HepG2 (cell line): ENCODE measurements around the gene CCL23. TPM values are rescaled to one million over a fixed set of nuclear protein-coding genes. Genes with fewer than 3 reads are reported as not detected.

ENCODE experiments used
- ATAC-seq: fragments of 200-7000 bp; cut with Tn5 transposase; 3 replicates; pipeline ENCODE4 v1.9.1; 2020; ENCODE audit warnings: mild to moderate bottlenecking, moderate library complexity
- BruUV-seq: library from RNA; stranded (reverse); fragments of 400-500 nt; replicated peaks from 2 replicates; lab custom pipeline; 2021; lab: Mats Ljungman, UMichigan
- CTCF ChIA-PET: fragments of 300-600 bp; formaldehyde crosslinking; extraction: SDS; loops from one replicate; lab custom pipeline; 2021; ENCODE audit warnings: low total read pairs, inconsistent platforms, low intra/inter-chr PET ratio; lab: Yijun Ruan, JAX
- POLR2A ChIA-PET: fragments of 350-600 bp; sonication (Branson Sonifier 250); formaldehyde crosslinking; loops from one replicate; lab custom pipeline; 2020; ENCODE audit warnings: antibody characterized with exemption, inconsistent platforms; lab: Yijun Ruan, JAX
- DNase-seq: peaks from one replicate; pipeline ENCODE4 v3.0.0-alpha.2; 2015; ENCODE audit warnings: low spot score
- FAIRE-seq: peaks from 3 replicates; lab custom pipeline; 2011; peaks lifted over from hg19 to GRCh38; lab: Jason Lieb, UNC
- H2AFZ ChIP-seq: one replicate; pipeline ENCODE4 v1.6.1; 2011; ENCODE audit warnings: low read length, inconsistent platforms
- H3K27ac ChIP-seq: fragments of 300-600 bp; 3 replicates; pipeline ENCODE4 v1.8.0; 2011; ENCODE audit warnings: mixed run types, mild to moderate bottlenecking, mixed read lengths, low read length, inconsistent platforms; ENCODE audit not compliant: insufficient read depth; ENCODE audit errors: extremely low read length
- H3K27me3 ChIP-seq, 2 experiments: fragments of 200-600 bp in 1 of 2; 2 replicates in 1 of 2; 3 replicates in 1 of 2; pipeline versions ENCODE4 v1.6.0 to v1.8.0; 2011; ENCODE audit warnings: low read length in 2 of 2, mild to moderate bottlenecking in 2 of 2, moderate library complexity in 2 of 2, inconsistent platforms in 1 of 2; ENCODE audit not compliant: insufficient read depth in 2 of 2, control insufficient read depth in 1 of 2
- H3K36me3 ChIP-seq, 2 experiments: fragments of 200-600 bp in 1 of 2; replicated peaks in 1 of 2; 2 replicates in 1 of 2; 3 replicates in 1 of 2; pipeline versions ENCODE4 v1.5.1 to v1.8.0; 2011; ENCODE audit warnings: low read length in 2 of 2, inconsistent platforms in 1 of 2; ENCODE audit not compliant: insufficient read depth in 2 of 2, control insufficient read depth in 1 of 2
- H3K4me1 ChIP-seq: 2 replicates; pipeline ENCODE4 v1.5.1; 2012; ENCODE audit warnings: low read length, inconsistent platforms; ENCODE audit not compliant: insufficient read depth
- H3K4me2 ChIP-seq: 2 replicates; pipeline ENCODE4 v1.6.0; 2011; ENCODE audit warnings: low read depth, low read length, inconsistent platforms
- H3K4me3 ChIP-seq, 3 experiments: fragments of 200-600 bp in 1 of 3; sonication (generic), shearing (Covaris generic) in 1 of 3; replicated peaks in 1 of 3; 2 replicates each; pipeline ENCODE4 v1.5.1; 2011 to 2016; ENCODE audit warnings: low read length in 3 of 3, inconsistent platforms in 2 of 3, low read depth in 2 of 3, mild to moderate bottlenecking in 2 of 3, control low read depth in 1 of 3, mixed read lengths in 1 of 3; ENCODE audit not compliant: insufficient read depth in 1 of 3
- H3K79me2 ChIP-seq: one replicate; pipeline ENCODE4 v1.6.1; 2011; ENCODE audit warnings: low read length, inconsistent platforms; ENCODE audit not compliant: insufficient read depth
- H3K9ac ChIP-seq: 2 replicates; pipeline ENCODE4 v1.6.0; 2011; ENCODE audit warnings: mild to moderate bottlenecking, low read depth, low read length, inconsistent platforms; ENCODE audit not compliant: insufficient read depth
- H3K9me3 ChIP-seq: 2 replicates; pipeline ENCODE4 v1.5.1; 2012; ENCODE audit warnings: mild to moderate bottlenecking, low read length
- H4K20me1 ChIP-seq: 2 replicates; pipeline ENCODE4 v1.6.0; 2011; ENCODE audit warnings: inconsistent platforms, mild to moderate bottlenecking, low read length, moderate library complexity; ENCODE audit not compliant: insufficient read depth
- CBX1 ChIP-seq: IDR thresholded peaks from one replicate; pipeline ENCODE4 v1.6.1; 2016; ENCODE audit warnings: antibody characterized with exemption, low read depth
- HNF4G ChIP-seq, 2 experiments: sonication (generic) in 1 of 2; formaldehyde crosslinking in 1 of 2; IDR thresholded peaks; 2 replicates each; pipeline versions ENCODE4 v1.4.0 to v1.6.1; 2011 to 2020; ENCODE audit warnings: borderline replicate concordance in 2 of 2, low read depth in 2 of 2, mild to moderate bottlenecking in 2 of 2, low read length in 1 of 2, missing genetic modification reagents in 1 of 2, moderate library complexity in 1 of 2
- HNRNPK ChIP-seq: fragments of 200-400 bp; formaldehyde crosslinking; IDR thresholded peaks from 2 replicates; pipeline ENCODE4 v1.6.1; 2018; ENCODE audit warnings: low read length, low read depth, moderate library complexity, mild to moderate bottlenecking; ENCODE audit not compliant: poor library complexity, severe bottlenecking
- MTF1 ChIP-seq: sonication (generic); formaldehyde crosslinking; IDR thresholded peaks from 2 replicates; pipeline ENCODE4 v1.5.0; 2020; ENCODE audit warnings: missing genetic modification reagents
- NPAS2 ChIP-seq: sonication (generic); formaldehyde crosslinking; IDR thresholded peaks from 2 replicates; pipeline ENCODE4 v1.8.0; 2022; ENCODE audit warnings: mild to moderate bottlenecking, missing genetic modification reagents, borderline replicate concordance
- ZNF431 ChIP-seq: sonication (generic); formaldehyde crosslinking; IDR thresholded peaks from 2 replicates; pipeline ENCODE4 v1.9.0; 2022; ENCODE audit warnings: missing genetic modification reagents, low read depth, mild to moderate bottlenecking, borderline replicate concordance
- ZNF501 ChIP-seq: sonication (generic); formaldehyde crosslinking; IDR thresholded peaks from 2 replicates; pipeline ENCODE4 v1.5.1; 2020; ENCODE audit warnings: mild to moderate bottlenecking, moderate library complexity, missing genetic modification reagents
- WGBS: methylation state at CpG from one replicate; pipeline ENCODE4 v1.1.6; 2017; ENCODE audit warnings: low lambda C conversion rate; 5-methylcytosine and 5-hydroxymethylcytosine counted together
- in situ Hi-C: cut with HindIII; loops from 2 replicates; pipeline ENCODE4 v1.10.0; 2017; ENCODE audit warnings: low pct_unique_long_range_greater_than_20kb; ENCODE audit not compliant: extremely low pct_ligation_motif_present
- intact Hi-C: fragments of 100-400 bp; cut with micrococcal nuclease; formaldehyde crosslinking; loops from one replicate; pipeline ENCODE4 v1.10.0; 2022; ENCODE audit not compliant: unreplicated experiment
- polyA plus RNA-seq, 8 experiments: library from polyadenylated mRNA; depleted of rRNA in 3 of 8; stranded (reverse) in 7 of 8; unstranded in 1 of 8; fragments of >200 nt; fragmentation: Illumina TruSeq in 4 of 8; extraction: Trizol in 4 of 8; gene quantifications; 2 replicates each; pipeline versions ENCODE4 v1.2.1 to v1.2.3, GENCODE V29; 2011 to 2016; ENCODE audit warnings: low read depth in 4 of 8, missing spikeins in 1 of 8, mixed read lengths in 1 of 8; ENCODE audit not compliant: insufficient read depth in 1 of 8
- total RNA-seq, 5 experiments: library from RNA; depleted of rRNA; stranded (reverse); fragments of >200 nt; fragmentation: Illumina TruSeq; extraction: Trizol; gene quantifications; 2 replicates each; pipeline ENCODE4 v1.2.3, GENCODE V29; 2016; ENCODE audit warnings: low read depth in 1 of 5
- TF ChIP-seq, protein P1 (sequence below): conservative IDR thresholded peaks from 2 replicates; pipeline ENCODE4 v1.6.1; 2018; ENCODE audit warnings: missing genetic modification reagents

CCL23 gene
- total and polyA plus RNA-seq, 2 of the 13 experiments (the other 11 are each of a cell fraction or from before 2014, with no cell fraction given) = not detected

DNA sequence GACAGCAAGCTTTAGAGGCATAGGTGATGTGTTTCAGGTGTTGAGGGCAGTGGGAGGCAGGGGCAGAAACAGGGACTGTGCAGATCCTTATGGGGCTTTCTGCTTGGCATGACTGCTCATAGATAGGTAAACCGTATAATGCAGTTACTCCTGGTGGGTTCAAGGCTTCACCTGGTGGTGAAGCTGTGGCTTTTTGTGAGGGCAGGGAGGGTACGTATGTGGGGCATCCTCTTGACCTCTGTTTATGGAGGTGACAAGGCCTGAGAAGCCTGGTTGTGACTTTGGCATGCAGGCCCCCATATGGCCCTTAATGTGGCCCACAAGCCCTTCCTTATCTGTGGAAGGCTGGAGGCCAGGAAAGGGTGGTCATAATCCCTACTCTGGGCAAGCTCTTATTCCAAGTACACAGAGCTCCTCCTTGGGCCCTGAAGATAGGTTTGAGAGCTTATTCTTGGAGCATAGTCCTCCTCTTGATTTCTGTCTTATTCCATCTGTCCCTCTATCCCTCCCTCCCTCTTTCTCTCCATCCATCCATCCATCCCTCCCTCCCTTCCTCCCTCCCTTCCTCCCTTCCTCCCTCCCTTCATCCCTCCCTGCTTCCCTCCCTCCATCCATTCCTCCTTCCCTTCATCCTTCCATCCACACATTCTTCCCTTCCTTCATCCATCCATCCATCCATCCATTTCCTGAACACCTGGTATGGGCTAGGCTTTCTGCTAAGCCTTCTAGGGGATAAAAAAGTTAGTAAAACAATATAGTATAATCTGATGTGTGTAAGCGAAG lies 35.2 kb downstream of the CCL23 start:
- 82% methylated on average over 3 of the region's 3 CpGs for WGBS
- in situ Hi-C loops = no loop called here
- ATAC-seq = peak; percentile 5; the same call in 2 of the 3 replicates
- ChIA-PET CTCF (interaction anchor here (1.0 to 2.0 kb wide), 6 partner anchors 13 to 166 kb away, joined by 3 to 18 read pairs (median 6); no protein-coding TSS in a partner anchor), POLR2A (interaction anchor here (0.8 to 5.3 kb wide), 14 partner anchors 8 to 563 kb away, joined by 3 to 197 read pairs (median 10); partner anchors contain the start of genes CCL15 and TAF15)
- H3K27me3 ChIP-seq = no peaks in the 10 kb centered on the region; a peak in 1 of 5 replicates
- H3K4me1 ChIP-seq = peaks cover 71% of the 10 kb centered on the region
- H4K20me1 ChIP-seq = no peaks in the 10 kb centered on the region
- peak overlapping the region; percentile 87; the same call in 1 of the 2 replicates for H3K4me2 ChIP-seq
- no peak for DNase-seq
- H2AFZ ChIP-seq = no peak overlapping the region
- intact Hi-C loops = no loop called here
- no peak overlapping the region for H3K9ac ChIP-seq
- H3K27ac ChIP-seq = peak overlapping the region; percentile 4
- TF ChIP-seq NPAS2 (CRISPR knock-in tag) = no peak
- 0 out of 2 replicates have a peak, but pooled peaks have one; percentile 4 for TF ChIP-seq ZNF431 (CRISPR knock-in tag)
- TF ChIP-seq HNRNPK = peak; percentile 80
- TF ChIP-seq HNF4G (IDR thresholded peaks at IDR 0.05; ENCODE audit: borderline replicate concordance, low read depth, low read length) = no peak
- TF ChIP-seq HNF4G (CRISPR knock-in tag; IDR thresholded peaks at IDR 0.05; ENCODE audit: borderline replicate concordance, low read depth) = 0 out of 2 replicates have a peak, but pooled peaks have one; percentile 1
- TF ChIP-seq CBX1 = no peak
- TF ChIP-seq, protein P1, sequence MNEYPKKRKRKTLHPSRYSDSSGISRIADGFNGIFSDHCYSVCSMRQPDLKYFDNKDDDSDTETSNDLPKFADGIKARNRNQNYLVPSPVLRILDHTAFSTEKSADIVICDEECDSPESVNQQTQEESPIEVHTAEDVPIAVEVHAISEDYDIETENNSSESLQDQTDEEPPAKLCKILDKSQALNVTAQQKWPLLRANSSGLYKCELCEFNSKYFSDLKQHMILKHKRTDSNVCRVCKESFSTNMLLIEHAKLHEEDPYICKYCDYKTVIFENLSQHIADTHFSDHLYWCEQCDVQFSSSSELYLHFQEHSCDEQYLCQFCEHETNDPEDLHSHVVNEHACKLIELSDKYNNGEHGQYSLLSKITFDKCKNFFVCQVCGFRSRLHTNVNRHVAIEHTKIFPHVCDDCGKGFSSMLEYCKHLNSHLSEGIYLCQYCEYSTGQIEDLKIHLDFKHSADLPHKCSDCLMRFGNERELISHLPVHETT (CRISPR knock-in tag) = 0 out of 2 replicates have a peak, but pooled peaks have one; percentile 2
- 0 out of 2 replicates have a peak, but pooled peaks have one; percentile 28 for TF ChIP-seq ZNF501 (CRISPR knock-in tag)
- TF ChIP-seq MTF1 (CRISPR knock-in tag) = no peak
- FAIRE-seq = no peak
- BruUV-seq = no TSS peak
- H3K79me2 ChIP-seq = no peaks in the 10 kb centered on the region
- H3K9me3 ChIP-seq = no peaks in the 10 kb centered on the region
- no peak overlapping the region for H3K4me3 ChIP-seq
- peaks cover 0 to 3% of the 10 kb centered on the region in 2 experiments; a peak in 1 of 5 replicates for H3K36me3 ChIP-seq
